ENCODE results near the gene KBTBD2. TPM values are rescaled to one million over a fixed set of nuclear protein-coding genes. Genes with fewer than 3 reads are reported as not detected.

KBTBD2 gene
- total RNA-seq, 1 experiment from 2014 or later = 74.9 TPM

Other genes with a start within 250 kb of the KBTBD2 start
- gene FKBP9, start 65.7 kb upstream of the KBTBD2 start, total RNA-seq (2014; rRNA removed; shearing (Covaris generic)) = 178 and 191 TPM in 2 replicates
- 46.6 and 52.3 TPM in 2 replicates for gene NT5C3A, start 171.0 kb upstream of the KBTBD2 start, total RNA-seq (2014; rRNA removed; shearing (Covaris generic))
- 35.4 and 38.4 TPM in 2 replicates for gene RP9, start 217.6 kb upstream of the KBTBD2 start, total RNA-seq (2014; rRNA removed; shearing (Covaris generic))
- 14.3 and 20.9 TPM in 2 replicates for gene BBS9, start 237.8 kb upstream of the KBTBD2 start, total RNA-seq (2014; rRNA removed; shearing (Covaris generic))

Measured in SK-MEL-5 (cell line).